Adrenal gland (tissue), 12 donors: Measurements from ENCODE around the gene SLC45A3. TPM values are rescaled to one million over a fixed set of nuclear protein-coding genes. Genes with fewer than 3 reads are reported as not detected.
A peak's percentile ranks its signal among the peaks of the same experiment; 100 is the strongest.

Experiments used
- DNase-seq, 7 donors: peaks; one replicate each; pipeline ENCODE4 v3.0.0-alpha.2; 2019 to 2020
- H3K27ac ChIP-seq, 5 donors: fragments of 200-600 bp; sonication (generic) in 4 of 5; 1 replicate in 3 of 5; 2 replicates in 2 of 5; pipeline versions ENCODE4 v1.5.1 to v1.8.0; 2016 to 2020; ENCODE audit warnings: mild to moderate bottlenecking in 1 of 5
- H3K27me3 ChIP-seq: fragments of 200-600 bp; 2 replicates; pipeline ENCODE4 v1.8.0; 2021
- H3K36me3 ChIP-seq, 2 donors: fragments of 200-600 bp; replicated peaks in 1 of 2; 1 replicate in 1 of 2; 2 replicates in 1 of 2; pipeline versions ENCODE4 v1.5.1 to v1.8.0; 2018 to 2022
- H3K4me1 ChIP-seq, 2 donors: fragments of 200-600 bp; replicated peaks in 1 of 2; 1 replicate in 1 of 2; 2 replicates in 1 of 2; pipeline versions ENCODE4 v1.5.1 to v1.8.0; 2018 to 2021
- H3K4me3 ChIP-seq, 4 donors: fragments of 200-600 bp; sonication (generic) in 3 of 4; one replicate each; pipeline ENCODE4 v1.5.1; 2016 to 2018
- H3K9me3 ChIP-seq, 3 donors: fragments of 200-600 bp; sonication (generic) in 1 of 3; replicated peaks in 1 of 3; 1 replicate in 2 of 3; 2 replicates in 1 of 3; pipeline versions ENCODE4 v1.5.1 to v1.8.0; 2016 to 2021
- CTCF ChIP-seq, 6 experiments: fragments of 450-650 bp in 4 of 6; fragments of 200-600 bp in 2 of 6; sonication (generic) in 1 of 6; IDR thresholded peaks; 1 replicate in 5 of 6; 2 replicates in 1 of 6; pipeline versions ENCODE4 v1.5.1 to v1.8.0; 2016 to 2021; ENCODE audit warnings: antibody characterized with exemption in 6 of 6, mild to moderate bottlenecking in 2 of 6, moderate library complexity in 1 of 6
- POLR2A ChIP-seq, 2 donors: fragments of 450-650 bp; IDR thresholded peaks; one replicate each; pipeline ENCODE4 v1.6.1; 2017; ENCODE audit warnings: antibody characterized with exemption in 2 of 2, mild to moderate bottlenecking in 2 of 2, moderate library complexity in 1 of 2
- WGBS, 4 donors: extraction: QIAGEN DNeasy Blood & Tissue Kit in 2 of 4; methylation state at CpG; one replicate each; pipeline versions ENCODE4 v1.1.5 to v1.1.7; 2013 to 2017; 5-methylcytosine and 5-hydroxymethylcytosine counted together
- intact Hi-C, 2 donors: fragments of 100-400 bp; cut with DNase I; formaldehyde crosslinking; loops; one replicate each; pipeline versions ENCODE4 v1.14.1 to v1.15.0; 2022 to 2023
- polyA plus RNA-seq, 3 donors: library from polyadenylated mRNA; stranded (reverse); fragments of 200-250 nt in 2 of 3; fragments of 350-450 nt in 1 of 3; fragmentation: Illumina TruSeq in 1 of 3; extraction: RNeasy Lipid Tissue Mini Kit (QIAGEN cat#74804) in 1 of 3; gene quantifications; one replicate each; pipeline ENCODE4 v1.2.3, GENCODE V29; 2013 to 2014
- total RNA-seq, 9 donors: library from RNA; depleted of rRNA in 4 of 9; stranded (reverse); fragments of >200 nt in 4 of 9; fragments of 120-200 nt in 1 of 9; fragmentation: NEBNext Ultra II Directional in 1 of 9; extraction: Animal tissue kit (Norgen Biotek cat#: 25700) in 1 of 9; gene quantifications; one replicate each; pipeline versions ENCODE4 v1.1.0 to v1.2.4, GENCODE V29; 2013 to 2023
- donor health status: healthy with polysubstance abuse.
- donor health status: Bipolar disorder and iron deficiency.
- donor health status: DM: yes; HTN: yes; CAD: no.
- donor health status: DM: no; HTN: no; CAD: no.
- donor health status: DM: no; HTN: no; CAD: no.
- donor health status: DM: yes; HTN: yes; CAD: no.

SLC45A3 gene
- total and polyA plus RNA-seq, 12 donors, result 4.7 to 27.9 (median 8.9) TPM

- H3K27me3 ChIP-seq, result no peaks in the 10 kb centered on the region
- peaks cover 6 to 28% of the 10 kb centered on the region in 2 donors for H3K4me1 ChIP-seq
- H3K9me3 ChIP-seq, result no peaks in the 10 kb centered on the region
- 56 to 63% (median 61%) methylated on average over 3 of the region's 3 CpGs for WGBS, 4 donors
- intact Hi-C loops, result loop anchor here in 1 of 2 donors (5.0 kb wide), 1 partner anchor 40 kb away; no protein-coding TSS in a partner anchor
- no peak for DNase-seq
- H3K4me3 ChIP-seq, result peak overlapping the region in 1 of 4 donors; percentile 92
- H3K36me3 ChIP-seq, result no peaks in the 10 kb centered on the region
- no peak for TF ChIP-seq CTCF (IDR thresholded peaks at IDR 0.05)
- no peak for TF ChIP-seq POLR2A (IDR thresholded peaks at IDR 0.05)
- peak overlapping the region in 4 of 5 donors; percentile 70 to 100 (median 95) for H3K27ac ChIP-seq
Observed at GRCh38 chr1:205632669-205633169, 47.6 kb downstream of the SLC45A3 start.

- Histone ChIP-seq H3K36me3 (no peaks in the 10 kb centered on the region), H3K27me3 (no peaks in the 10 kb centered on the region), H3K27ac (peak within 1 kb of the TSS; percentile 35 to 100 (median 94)), H3K4me3 (peak within 1 kb of the TSS in 3 of 4 donors; percentile 3 to 92 (median 68)), H3K4me1 (peaks cover 6 to 28% of the 10 kb centered on the region in 2 donors), H3K9me3 (no peaks in the 10 kb centered on the region)
- intact Hi-C loops, result loop anchor here in 1 of 2 donors (5.0 kb wide), 1 partner anchor 40 kb away; no protein-coding TSS in a partner anchor
- peak; percentile 30 to 79 (median 66) for TF ChIP-seq CTCF (IDR thresholded peaks at IDR 0.05)
- peak; percentile 94 to 98 for TF ChIP-seq POLR2A (IDR thresholded peaks at IDR 0.05)
- DNase-seq, result peak; percentile 98 to 99 (median 99)
- WGBS, 4 donors, result 0 to 2% (median 0%) methylated on average over 13 to 83 of the region's 83 CpGs
Observed at GRCh38 chr1:205631768-205632668, 48.3 kb downstream of the SLC45A3 start, which contains the start of gene ELK4. Gene ELK4 (minus strand): TSS chr1:205632011. CDS start chr1:205623882, 8,129 bp downstream.

DNA sequence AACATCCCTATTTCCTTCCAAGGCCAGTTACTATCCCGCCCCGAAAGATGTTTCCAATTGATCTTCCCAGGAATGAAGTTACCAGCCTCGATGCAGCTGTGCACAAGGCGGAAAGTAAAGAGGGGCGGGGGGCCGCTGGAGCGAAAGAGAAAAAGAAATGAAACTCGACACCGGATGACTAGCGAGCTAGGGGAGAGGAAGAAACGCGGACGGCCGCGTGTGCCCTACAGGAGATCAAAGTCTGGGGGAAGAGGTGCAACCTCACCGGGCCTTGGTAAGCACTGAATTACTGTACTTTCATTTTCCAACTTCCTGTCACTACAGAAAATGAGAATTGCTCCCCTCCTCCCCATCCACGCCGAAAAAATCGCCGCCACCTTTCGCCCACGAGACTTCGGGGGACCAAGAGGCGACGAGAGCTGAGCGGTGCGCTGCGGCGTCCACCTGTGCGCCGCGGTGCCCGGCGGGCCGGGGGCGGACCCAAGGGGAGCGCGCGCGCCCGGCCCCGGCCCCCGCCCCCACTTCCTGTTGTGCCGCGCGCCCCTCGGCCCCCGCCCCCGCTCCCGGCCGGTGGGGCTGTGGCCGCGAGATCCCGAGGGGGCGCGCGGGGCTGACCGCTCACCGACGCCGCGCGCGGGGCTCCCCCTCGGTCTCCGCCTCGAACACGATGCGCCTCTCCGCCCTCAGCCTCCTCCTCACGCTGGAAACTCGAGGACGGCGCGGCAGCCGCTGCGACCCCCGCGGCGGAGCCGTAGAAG is 49.1 kb downstream of the SLC45A3 start:
- peak overlapping the region in 2 of 4 donors; percentile 68 to 92 for H3K4me3 ChIP-seq
- intact Hi-C loops, result loop anchor here in 1 of 2 donors (5.0 kb wide), 1 partner anchor 39 kb away; no protein-coding TSS in a partner anchor
- peak overlapping the region; percentile 23 to 100 (median 94) for H3K27ac ChIP-seq
- TF ChIP-seq POLR2A (IDR thresholded peaks at IDR 0.05) (peak; percentile 14 to 61), CTCF (IDR thresholded peaks at IDR 0.05) (no peak)
- DNase-seq, result peak; percentile 65 to 82 (median 72)
- no peaks in the 10 kb centered on the region for H3K9me3 ChIP-seq
- H3K36me3 ChIP-seq, result no peaks in the 10 kb centered on the region
- H3K4me1 ChIP-seq, result peaks cover 6 to 28% of the 10 kb centered on the region in 2 donors
- no peaks in the 10 kb centered on the region for H3K27me3 ChIP-seq
- 0 to 1% (median 1%) methylated on average over 16 to 81 of the region's 81 CpGs for WGBS, 4 donors
